ENCODE measurements around the gene NRROS.

DNA sequence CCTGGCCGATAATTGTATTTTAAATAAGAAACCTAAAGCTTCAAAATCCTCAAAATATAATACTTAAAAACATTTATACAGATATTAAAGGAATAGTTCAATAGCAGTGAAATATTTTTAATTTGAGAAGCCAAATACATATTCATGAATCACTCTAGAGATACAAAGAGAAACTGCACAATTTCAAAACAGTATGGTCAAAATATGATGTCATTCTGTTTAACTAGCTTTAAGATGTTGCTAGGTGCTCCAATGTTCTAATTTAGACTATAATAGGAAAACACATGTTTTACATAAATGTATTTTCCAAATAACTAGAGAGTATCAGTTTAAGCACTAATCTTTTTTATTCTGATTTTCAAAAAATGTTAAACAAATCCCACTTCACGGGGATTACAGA lies 10.3 kb upstream of the NRROS start:
- TF ChIP-seq POLR2A (IDR thresholded peaks at IDR 0.05; ENCODE audit: low read depth, low read length), result no peak
- no peak for TF ChIP-seq CTCF (conservative IDR thresholded peaks at IDR 0.05; ENCODE audit: low read depth, low read length)
- TF ChIP-seq RCOR1 (IDR thresholded peaks at IDR 0.05; ENCODE audit: insufficient replicate concordance, low read length), result no peak
- no peak for TF ChIP-seq RAD21 (IDR thresholded peaks at IDR 0.05; ENCODE audit: low read length)
- TF ChIP-seq ELK1 (IDR thresholded peaks at IDR 0.05; ENCODE audit: borderline replicate concordance, low read depth, low read length), result no peak

All from IMR-90 (cell line).